ENCODE data around the gene ELOB.

ELOB gene

DNA sequence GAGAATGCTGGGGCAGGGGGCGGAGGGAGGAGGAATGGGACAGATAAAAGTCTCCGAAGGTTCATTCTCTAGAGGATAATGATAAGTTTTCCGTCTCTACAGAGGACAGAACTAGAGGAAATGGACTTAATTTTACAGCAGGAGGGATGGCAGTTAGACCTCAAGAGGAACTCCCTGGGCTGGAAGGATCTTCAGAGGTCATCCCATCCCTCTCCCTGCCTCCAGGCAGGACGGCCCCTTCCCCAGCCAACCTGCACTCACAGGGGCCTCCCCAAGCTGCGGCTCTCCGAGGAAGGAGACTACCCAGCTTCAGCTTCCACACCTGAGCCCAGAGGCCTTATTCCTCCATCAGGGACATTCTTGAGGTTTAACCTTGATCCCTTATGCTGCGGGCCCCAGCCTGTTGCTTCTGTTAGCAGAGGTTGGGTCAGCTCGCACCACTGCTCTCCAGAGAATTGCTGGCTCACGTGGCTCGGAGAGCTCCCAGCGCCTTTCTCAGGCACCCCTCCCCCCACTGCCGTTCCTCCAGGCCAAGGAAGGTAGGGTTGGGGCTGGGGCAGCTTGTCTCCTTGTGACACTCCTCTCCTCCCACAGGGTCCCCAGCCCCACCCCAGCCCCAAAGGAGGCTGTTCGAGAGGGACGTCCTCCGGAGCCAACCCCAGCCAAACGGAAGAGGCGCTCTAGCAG, 8.5 kb downstream of the ELOB start:
- DNase-seq (ENCODE audit: low read depth, low spot score) = no peak

DNA sequence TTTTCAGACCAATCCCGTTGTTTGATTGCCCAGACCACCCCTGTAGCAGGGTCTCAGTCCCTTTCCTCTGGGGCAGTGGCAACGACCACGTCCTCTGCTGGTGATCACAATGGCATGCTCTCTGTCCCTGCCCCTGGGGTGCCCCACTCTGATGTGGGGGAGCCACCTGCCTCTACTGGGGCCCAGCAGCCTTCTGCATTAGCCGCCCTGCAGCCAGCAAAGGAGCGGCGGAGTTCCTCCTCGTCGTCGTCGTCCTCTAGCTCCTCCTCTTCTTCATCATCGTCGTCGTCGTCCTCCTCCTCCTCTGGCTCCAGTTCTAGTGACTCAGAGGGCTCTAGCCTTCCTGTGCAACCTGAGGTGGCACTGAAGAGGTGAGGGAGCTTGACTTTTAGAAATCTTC, 9.2 kb downstream of the ELOB start:
- DNase-seq (ENCODE audit: low read depth, low spot score) = no peak

DNA sequence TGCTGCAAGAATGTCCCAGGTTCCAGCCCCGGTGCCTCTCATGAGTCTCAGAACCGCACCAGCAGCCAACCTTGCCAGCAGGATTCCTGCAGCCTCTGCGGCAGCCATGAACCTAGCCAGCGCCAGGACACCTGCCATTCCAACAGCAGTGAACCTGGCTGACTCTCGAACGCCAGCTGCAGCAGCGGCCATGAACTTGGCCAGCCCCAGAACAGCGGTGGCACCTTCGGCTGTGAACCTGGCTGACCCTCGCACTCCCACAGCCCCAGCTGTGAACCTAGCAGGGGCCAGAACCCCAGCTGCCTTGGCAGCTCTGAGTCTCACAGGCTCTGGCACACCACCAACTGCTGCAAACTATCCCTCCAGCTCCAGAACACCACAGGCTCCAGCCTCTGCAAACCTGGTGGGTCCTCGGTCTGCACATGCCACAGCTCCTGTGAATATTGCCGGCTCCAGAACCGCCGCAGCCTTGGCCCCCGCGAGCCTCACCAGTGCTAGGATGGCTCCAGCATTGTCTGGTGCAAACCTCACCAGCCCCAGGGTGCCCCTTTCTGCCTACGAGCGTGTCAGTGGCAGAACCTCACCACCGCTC, 9.8 kb downstream of the ELOB start:
- DNase-seq (ENCODE audit: low read depth, low spot score) = no peak

DNA sequence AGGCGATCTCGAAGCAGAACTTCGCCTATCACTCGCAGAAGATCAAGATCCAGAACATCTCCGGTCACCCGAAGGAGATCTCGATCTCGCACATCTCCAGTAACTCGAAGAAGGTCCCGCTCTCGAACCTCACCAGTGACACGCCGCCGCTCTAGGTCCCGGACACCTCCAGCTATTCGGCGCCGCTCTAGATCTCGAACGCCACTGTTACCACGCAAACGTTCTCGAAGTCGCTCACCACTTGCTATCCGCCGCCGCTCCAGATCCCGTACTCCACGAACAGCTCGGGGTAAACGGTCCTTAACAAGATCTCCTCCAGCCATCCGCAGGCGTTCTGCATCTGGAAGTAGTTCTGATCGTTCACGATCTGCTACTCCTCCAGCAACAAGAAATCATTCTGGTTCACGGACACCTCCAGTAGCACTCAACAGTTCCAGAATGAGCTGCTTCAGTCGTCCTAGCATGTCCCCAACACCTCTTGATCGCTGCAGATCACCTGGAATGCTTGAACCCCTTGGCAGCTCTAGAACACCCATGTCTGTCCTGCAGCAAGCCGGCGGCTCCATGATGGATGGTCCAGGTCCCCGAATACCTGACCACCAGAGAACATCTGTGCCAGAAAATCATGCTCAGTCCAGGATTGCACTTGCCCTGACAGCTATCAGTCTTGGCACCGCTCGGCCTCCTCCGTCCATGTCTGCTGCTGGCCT, 10.5 kb downstream of the ELOB start:
- no peak for DNase-seq (ENCODE audit: low read depth, low spot score)

DNA sequence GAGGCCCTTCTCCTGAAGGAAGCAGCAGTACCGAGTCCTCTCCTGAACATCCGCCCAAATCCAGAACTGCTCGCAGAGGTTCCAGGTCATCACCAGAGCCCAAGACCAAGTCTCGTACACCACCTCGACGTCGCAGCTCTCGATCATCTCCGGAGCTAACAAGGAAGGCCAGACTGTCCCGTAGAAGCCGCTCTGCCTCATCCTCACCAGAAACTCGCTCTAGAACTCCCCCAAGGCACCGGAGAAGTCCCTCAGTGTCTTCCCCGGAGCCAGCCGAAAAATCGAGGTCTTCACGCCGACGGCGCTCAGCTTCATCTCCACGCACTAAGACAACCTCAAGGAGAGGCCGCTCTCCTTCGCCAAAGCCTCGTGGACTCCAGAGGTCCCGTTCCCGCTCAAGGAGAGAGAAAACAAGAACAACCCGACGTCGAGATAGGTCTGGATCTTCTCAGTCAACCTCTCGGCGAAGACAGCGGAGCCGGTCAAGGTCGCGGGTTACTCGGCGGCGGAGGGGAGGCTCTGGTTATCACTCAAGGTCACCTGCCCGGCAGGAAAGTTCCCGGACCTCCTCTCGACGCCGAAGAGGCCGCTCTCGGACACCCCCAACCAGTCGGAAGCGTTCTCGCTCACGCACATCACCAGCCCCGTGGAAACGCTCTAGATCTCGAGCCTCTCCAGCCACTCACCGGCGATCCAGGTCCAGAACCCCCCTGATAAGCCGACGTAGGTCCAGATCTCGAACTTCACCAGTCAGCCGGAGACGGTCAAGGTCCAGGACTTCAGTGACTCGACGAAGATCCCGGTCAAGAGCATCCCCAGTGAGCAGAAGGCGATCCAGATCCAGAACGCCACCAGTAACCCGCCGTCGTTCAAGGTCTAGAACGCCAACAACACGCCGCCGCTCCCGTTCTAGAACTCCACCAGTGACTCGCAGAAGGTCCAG, 11.3 kb downstream of the ELOB start:
- no peak for DNase-seq (ENCODE audit: low read depth, low spot score)

DNA sequence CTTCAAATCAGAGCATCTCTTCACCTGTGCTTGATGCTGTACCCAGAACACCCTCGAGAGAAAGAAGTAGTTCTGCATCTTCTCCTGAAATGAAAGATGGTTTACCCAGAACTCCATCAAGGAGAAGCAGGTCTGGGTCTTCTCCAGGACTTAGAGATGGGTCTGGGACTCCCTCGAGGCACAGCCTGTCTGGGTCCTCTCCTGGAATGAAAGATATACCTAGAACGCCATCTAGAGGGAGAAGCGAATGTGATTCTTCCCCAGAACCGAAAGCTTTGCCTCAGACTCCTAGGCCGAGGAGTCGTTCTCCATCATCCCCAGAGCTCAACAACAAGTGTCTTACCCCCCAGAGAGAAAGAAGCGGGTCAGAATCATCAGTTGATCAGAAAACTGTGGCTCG, 12.4 kb downstream of the ELOB start:
- DNase-seq (ENCODE audit: low read depth, low spot score) = no peak

DNA sequence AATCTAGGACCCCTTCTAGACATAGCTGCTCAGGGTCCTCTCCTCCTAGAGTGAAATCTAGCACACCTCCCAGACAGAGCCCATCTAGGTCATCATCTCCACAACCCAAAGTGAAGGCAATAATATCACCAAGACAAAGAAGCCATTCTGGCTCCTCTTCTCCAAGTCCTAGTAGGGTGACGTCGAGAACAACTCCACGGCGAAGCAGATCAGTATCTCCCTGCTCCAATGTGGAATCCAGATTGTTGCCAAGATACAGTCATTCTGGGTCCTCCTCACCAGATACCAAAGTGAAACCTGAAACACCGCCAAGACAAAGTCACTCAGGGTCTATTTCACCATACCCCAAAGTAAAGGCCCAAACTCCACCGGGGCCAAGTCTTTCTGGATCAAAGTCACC, 13.9 kb downstream of the ELOB start:
- no peak for DNase-seq (ENCODE audit: low read depth, low spot score)

DNA sequence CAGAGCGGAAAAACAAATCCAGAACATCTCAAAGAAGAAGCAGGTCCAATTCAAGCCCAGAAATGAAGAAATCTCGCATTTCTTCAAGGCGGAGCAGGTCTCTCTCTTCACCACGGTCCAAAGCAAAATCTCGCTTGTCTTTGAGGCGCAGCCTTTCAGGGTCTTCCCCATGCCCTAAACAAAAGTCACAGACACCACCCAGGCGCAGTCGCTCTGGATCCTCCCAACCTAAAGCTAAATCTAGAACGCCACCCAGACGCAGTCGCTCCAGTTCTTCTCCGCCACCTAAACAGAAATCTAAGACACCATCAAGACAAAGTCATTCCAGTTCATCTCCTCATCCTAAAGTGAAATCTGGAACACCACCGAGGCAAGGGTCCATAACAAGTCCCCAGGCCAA, 14.4 kb downstream of the ELOB start:
- DNase-seq (ENCODE audit: low read depth, low spot score) = no peak

DNA sequence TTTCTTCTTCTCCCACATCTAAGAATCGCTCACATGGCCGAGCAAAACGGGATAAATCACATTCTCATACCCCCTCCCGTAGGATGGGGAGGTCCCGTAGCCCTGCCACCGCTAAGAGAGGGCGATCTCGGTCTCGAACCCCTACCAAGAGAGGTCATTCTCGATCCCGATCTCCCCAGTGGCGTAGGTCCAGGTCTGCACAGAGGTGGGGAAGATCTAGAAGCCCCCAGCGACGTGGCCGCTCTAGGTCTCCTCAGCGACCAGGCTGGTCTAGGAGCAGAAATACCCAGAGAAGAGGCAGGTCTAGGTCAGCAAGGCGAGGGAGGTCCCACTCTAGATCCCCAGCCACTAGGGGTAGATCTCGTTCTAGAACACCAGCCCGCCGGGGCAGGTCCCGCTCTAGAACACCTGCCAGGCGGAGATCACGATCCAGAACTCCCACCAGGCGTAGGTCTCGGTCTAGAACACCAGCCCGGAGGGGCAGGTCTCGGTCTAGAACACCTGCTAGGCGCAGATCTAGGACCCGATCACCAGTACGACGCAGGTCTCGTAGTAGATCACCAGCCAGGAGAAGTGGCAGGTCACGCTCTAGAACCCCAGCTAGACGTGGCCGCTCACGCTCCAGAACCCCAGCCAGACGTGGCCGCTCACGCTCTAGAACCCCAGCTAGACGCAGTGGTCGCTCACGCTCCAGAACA, 15.0 kb downstream of the ELOB start:
- no peak for DNase-seq (ENCODE audit: low read depth, low spot score)

DNA sequence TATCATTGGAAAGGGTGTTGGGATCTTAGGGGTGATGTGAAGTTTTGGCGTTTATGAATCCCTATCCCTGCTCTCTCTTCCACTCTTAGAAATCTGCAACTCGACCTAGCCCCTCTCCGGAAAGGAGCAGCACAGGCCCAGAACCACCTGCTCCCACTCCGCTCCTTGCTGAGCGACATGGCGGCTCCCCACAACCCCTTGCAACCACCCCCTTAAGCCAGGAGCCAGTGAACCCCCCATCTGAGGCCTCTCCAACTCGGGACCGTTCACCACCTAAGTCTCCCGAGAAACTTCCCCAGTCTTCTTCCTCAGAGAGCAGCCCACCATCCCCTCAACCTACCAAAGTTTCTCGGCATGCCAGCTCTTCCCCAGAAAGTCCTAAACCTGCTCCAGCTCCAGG, 15.6 kb downstream of the ELOB start:
- no peak for DNase-seq (ENCODE audit: low read depth, low spot score)

DNA sequence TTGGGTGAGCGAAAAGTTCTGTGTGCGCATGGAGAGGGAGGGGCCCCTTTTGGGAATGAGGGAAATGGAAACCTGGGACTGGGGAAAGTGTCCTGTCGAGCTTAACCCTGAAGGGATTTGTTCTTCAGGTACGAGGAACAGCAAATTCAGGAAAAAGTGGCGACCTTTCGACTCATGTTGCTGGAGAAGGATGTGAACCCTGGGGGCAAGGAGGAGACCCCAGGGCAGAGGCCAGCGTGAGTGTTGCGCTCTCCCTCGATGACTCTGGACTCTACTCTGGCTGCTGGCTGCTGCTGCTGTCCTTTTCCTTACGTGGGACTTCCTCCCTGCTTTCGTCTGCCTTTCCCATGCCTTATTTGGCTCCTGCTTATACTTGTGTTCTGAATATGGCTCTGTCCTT, 19.7 kb downstream of the ELOB start:
- DNase-seq (ENCODE audit: low read depth, low spot score) = no peak

DNA sequence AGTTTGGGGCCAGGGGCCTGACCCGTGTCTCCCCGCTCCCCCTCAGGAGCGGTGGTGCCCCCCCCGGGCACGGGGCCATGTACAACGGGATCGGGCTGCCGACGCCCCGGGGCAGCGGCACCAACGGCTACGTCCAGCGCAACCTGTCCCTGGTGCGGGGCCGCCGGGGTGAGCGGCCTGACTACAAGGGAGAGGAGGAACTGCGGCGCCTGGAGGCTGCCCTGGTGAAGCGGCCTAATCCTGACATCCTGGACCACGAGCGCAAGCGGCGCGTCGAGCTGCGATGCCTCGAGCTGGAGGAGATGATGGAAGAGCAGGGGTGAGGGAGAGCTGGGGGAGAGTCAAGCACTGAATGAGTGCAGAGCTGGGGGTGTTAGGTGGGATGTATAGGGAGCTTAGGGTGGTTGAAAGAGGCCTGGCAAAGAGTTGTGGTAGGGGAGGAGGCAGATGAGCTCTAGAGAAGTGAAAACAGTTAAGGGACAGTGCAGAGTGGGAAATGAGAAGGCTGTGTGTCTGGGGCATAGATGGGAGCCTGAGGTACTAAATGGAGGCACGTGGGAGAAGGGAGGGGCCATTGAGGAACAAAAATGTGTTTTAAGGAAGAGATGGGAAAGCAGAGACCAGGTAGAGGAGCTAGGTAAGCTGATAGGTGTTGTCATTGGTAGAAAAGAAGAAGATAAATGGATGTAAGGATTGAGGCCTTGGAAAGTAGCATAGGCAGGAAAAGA, 20.6 kb downstream of the ELOB start:
- DNase-seq (ENCODE audit: low read depth, low spot score) = no peak

DNA sequence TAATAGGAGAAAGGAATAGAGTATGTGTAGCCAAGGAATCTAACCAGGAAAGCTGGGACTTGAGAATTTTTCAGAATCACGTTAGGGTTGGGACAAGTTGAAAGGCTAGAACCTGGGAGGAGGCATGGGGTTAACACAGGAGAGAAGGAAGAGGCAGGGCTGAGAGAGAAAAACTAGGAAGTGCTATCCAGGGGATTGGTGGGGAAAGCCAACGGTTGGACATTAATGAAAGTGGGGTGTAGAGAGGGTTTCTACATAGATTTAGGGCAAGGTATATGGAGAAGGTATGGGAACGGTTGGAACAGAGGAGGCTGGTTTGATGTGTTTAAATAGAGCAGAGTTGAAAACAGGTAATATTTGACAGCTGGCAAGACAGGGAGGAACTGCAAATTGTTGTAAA, 21.9 kb downstream of the ELOB start:
- DNase-seq (ENCODE audit: low read depth, low spot score) = no peak

DNA sequence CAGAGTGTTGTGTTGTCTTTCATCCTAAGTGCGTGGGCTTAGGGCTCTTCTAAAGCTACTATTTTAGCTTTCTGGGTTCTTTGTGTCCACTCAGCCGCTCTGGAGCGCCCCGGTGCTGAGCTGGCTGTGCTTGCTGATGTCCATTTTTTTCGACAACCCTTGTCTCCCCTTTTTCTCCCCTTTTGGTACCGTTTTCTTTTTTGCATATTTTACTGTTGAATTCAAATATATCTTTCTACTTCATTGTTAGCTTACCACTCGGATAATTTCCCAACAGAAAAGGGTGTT, 23.4 kb downstream of the ELOB start:
- DNase-seq (ENCODE audit: low read depth, low spot score) = no peak

DNA sequence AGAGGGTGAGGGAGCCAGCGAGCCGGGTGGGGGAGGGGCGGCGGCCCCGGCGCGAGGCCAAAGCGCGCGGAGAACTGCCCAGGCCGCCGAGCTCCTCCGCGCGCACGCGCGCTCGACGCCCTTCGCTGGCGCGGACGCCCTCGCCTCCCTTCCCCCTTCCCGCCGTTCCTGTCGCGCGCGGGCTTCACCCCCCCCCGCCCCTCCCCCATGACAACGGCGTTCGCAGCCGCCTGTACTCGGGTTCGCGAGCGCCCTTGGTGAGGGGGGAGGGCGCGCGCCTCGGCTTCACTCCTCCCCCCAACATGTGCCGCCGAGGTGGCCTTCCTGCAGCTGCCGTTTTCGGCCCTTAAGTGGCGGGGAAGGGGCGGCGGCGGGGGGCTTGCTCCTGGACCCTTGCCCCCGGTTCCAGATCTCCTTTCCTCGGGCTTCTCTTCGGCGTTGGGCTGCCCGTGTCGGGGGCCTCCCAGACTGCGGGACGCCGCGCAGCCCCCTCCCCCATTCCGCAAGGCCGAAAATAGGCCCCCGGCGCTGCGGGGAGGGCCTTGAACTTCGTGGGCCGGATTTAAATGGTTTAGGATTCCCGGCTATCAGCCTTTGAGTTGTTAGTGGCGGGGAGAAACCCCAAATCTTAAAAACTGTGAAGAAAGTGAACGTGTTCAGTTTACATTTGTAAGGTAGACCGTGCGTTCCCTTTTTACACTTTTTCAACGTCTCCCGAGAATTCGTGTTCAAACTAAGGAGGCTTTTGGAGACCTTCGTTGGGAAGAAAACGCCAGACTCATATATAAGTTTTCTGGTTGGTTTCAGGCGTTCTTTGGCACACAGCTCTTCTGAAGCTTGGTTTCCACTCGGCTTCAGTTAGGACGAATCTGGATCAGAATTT, 24.0 kb downstream of the ELOB start:
- no peak for DNase-seq (ENCODE audit: low read depth, low spot score)

DNA sequence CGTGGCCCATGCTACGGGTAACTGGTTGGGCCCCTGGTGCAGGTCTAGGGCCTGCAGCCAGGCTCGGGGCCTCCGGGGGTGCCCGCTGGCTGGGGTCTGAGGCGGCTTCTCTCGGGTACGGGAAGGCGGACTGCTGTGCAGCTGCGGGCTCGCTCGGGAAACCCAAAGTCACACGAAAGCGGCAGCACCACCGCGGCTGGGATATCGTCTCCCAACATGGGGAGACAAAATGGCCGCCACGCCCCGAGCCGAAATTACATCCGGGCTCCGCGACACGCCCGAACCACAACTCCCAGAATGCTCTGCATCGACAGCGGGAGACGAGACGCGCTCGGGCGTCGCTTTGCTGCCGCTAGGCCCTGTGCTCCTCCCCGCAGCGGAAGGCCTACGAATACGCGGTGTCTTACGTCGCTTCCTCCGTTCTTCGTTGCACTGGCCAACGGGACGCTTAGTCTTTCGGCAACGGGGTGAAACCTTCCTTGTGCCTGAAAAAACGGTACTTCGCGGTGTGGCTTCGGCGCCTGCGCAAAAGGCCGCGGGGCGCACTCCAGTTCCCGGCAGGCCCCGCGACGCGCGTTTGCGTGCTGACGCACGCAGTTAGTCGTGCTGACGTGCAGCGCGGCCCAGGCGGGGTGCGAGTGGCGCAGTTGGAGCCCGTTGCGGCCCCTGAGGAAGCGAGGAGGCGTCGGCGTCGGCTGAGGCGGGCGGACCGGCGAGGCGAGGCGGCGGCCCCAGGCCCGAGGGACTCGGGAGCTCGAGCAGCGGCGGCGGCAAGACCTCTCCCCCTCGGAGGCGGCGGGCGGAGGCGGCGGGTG, 24.8 kb downstream of the ELOB start, which contains the start of gene SRRM2:
Gene SRRM2, plus strand, starts transcription at position 604 of the 815 bp plus-strand sequence. CDS start 3,727 bp downstream, outside the sequence.
- DNase-seq (ENCODE audit: low read depth, low spot score) = peak; percentile 95

DNA sequence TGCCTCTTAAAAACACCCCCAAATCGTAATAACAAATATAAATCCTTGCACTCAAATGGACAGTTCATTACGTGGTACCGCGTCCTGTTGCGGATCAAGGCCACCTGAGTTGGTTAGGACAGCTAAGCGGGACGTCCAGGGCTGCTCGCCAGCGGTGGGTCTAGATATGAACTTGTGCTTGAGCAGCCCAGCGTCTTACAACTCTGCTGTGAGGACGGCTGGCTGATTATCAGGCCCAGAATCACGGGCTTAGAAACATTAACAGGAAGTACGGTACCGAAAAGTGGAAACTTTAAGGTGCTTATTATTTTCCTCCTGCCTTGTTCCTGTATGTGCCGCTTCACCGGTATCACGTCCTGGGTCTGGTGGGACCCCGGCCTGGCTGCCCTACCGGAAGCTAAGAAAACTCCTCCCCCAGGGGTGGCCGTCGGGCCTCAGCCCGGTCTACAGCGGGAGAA, 25.5 kb downstream of the ELOB start:
- DNase-seq (ENCODE audit: low read depth, low spot score) = no peak

DNA sequence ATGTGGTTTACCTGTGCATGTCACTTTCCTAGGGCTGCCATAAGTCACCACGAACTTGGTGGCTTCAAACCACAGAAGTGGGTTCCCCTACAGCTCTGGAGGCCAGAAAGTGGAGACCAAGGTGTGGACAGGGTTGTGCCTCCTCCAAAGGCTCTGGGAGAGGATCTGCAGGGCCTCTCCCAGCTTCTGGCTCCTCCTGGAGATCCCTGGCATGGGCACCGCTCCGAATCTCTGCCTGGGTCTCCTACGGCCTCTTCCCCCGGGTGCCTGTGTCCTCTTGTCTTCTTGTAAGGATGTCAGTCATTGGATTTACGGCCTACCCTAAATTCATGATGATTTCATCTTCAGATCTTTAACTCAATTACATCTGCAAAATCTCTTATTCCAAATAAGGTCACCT, 27.1 kb downstream of the ELOB start:
- DNase-seq (ENCODE audit: low read depth, low spot score) = no peak

DNA sequence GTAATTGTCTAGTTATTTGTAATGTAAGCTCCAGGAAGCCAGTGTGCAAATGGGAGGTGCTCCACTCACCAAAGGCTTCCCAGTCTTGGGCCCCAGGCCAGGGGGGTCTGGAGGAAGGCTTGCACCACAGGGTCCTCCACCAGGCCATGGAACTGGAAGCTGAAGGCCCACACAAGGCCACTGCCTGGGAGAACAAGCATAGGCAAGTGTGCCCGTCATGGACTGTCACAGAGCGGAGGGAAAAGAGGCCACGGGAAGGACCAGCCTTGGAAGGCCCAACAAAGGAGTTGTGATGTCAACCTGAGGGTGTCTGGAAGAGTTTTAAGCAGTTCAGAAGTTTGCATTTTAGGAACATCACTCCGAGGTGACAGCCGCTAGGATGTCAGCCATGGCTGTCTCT, 27.6 kb downstream of the ELOB start:
- no peak for DNase-seq (ENCODE audit: low read depth, low spot score)

All from brain pericyte (primary cell).